Right hindlimb (tissue), 1 donor: ENCODE measurements around the gene SCN4A.
"Not testable (repeated sequence)": the region's sequence is repeated elsewhere in the genome, so short reads cannot be mapped to it uniquely, and the experiment has no call there.

Experiments used
- DNase-seq: peaks from one replicate; pipeline ENCODE4 v3.0.0-alpha.2; 2018

The SCN4A gene

GRCh38 chr17:63984651-63985386 is 12.1 kb upstream of the SCN4A start:
- peak; percentile 83 for DNase-seq

DNA sequence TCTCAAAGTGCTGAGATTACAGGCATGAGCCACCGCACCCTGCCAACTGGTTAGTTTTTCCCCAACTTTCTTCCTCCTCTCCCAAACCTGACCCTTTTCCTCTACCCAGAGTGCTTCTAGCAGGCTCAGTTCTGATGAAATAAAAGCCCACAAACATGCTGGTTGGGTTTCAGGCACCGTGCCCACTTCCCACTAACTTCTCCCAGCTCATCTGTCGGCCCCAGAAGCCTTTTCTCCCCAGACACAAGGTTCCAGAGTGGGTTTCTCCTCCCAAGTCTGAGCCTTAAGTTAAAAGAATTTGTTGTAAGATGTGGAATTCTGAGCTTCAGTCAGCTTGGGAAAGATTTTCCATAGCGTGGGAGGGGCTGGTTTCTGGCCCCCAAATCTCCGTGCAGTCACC is 11.5 kb upstream of the SCN4A start:
- no peak for DNase-seq

DNA sequence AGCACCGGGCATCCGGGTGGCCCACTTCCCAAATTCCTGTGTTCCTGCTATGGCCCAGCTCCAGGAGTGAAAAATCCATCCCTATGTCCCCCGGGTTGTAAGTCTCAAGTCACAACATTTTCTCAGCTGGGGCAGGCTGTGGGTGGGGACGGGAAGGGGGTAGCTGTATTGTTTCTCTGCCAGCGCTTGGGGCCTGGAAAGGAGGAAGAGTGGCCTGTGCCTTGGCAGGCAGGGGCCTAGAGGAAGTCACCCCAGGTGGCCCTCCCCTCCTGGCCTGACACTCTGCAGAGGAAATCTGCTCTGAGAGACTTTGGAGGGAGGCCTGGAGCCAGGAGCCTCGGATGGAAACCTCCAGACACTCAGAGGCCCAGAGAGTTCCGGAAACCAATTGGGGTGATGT is 10.6 kb upstream of the SCN4A start:
- DNase-seq = peak; percentile 71

GRCh38 chr17:63982641-63983040 is 9.9 kb upstream of the SCN4A start:
- not testable (repeated sequence) for DNase-seq

DNA sequence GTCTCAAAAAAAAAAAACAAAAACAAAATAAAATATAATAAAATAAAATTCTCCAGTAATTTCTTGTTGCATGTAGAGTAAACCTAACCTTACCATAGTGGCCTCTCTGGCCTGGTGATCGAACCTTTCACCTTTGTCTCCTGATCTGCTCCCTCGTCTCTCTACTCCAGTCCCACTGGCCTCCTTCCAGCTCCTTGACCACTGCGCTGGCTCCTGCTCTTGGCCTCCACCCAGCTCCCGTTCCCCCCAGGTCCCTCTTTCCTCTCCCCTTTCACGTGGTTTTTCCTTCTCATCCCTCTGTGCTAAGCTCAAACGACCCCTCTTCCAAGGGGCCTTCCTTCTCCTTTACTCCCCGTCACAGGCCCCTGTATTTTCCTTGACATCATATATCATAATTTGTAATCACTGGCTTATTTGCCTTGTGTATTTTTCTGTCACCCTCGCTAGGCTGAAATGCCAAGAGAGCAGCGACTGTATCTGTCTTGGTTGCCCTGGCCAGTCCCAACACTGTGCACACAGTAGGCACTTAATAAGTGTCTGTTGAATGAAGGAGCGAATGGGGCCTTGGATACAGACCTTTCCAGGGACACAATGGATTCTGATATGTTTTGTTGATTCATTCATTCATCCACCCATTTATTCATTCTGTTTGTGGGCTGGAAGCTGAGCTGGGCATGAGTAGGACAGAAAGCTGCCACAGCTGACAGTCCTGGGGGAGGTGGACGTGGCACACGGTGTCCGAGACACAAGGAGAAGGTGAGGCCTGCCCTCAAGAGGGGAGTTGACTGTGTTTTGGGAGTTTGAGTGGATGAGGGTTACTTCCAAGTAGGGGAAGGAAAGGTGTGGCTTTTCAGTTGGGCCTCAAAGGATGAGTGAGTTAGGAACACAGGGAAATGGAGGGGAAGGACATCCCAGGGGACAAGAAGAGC is 5.8 kb upstream of the SCN4A start:
- DNase-seq = no peak

DNA sequence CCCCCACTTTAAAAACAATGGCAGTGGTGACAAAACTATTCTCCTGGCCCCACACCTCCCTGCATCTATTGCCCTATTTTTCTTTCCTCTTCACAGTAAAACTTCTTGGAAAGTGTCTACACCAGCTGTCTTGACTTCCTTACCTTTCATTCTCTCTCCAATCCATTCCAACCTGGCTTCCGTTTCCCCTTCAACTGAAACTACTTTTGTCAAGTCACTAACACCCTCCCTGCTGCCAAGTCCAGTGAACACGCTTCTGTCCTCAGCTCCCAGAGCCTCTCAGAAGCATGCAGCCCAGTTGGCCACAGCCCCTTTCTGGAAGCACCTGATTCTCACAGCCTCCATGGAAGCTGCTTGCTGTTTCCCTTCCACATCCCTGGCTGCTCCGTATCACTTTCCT is 4.0 kb upstream of the SCN4A start:
- DNase-seq = no peak

DNA sequence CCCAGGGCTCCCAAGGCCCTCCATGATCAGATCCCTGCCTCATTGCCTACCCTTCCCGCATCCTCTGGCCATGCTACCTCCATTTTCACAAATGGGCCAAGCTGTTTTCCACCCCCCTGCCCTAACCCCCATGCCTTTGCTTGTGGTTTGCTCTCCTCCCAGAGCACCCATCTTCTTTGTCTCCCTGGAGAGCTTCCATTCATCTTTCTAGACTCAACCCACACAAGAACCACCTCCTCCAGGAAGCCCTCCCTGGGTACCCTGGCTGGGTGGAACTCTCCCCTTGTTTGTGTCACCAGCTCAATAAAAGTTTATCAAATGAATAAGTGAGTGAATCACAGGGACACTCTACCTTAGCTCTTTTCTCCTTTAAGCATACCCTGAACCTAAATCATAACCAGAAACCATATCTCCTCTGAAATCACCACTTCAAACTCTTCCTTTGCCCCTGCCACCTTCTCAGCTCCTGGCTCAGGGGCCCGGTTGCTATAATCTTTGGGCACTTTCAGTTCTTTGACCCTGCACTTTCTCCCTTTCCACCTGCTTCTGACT is 2.9 kb upstream of the SCN4A start:
- DNase-seq = no peak

DNA sequence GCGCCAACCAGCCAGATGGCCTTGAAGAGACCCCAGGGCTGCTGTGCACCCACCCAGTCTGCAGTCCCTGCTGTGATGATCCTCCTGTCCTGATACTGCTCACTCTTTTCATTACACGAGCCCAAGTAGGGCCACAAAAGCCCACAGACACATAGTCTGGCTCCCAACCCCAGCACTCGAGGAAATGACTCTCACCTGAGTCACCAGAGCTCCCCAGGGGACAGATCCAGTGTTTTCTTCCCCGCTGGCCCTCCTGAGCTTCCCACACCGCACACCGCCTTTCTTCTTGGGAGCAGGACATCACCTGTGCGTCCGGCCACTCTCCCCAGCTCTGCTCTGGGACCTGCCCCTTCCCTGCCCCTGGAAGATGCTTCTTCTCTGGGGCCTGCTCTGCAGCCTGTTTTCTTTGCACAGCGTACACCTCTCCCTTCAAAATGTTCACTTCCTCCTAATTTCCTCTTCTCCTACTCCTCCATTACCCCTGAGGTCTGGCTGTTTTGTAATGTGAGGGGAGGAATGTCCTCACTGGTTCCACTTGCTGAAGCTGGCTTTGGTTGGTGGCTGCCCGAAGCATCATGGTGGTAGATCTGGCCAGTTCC is 2.0 kb upstream of the SCN4A start:
- no peak for DNase-seq

GRCh38 chr17:63973930-63974593 is 1.3 kb upstream of the SCN4A start:
- DNase-seq = peak; percentile 51

DNA sequence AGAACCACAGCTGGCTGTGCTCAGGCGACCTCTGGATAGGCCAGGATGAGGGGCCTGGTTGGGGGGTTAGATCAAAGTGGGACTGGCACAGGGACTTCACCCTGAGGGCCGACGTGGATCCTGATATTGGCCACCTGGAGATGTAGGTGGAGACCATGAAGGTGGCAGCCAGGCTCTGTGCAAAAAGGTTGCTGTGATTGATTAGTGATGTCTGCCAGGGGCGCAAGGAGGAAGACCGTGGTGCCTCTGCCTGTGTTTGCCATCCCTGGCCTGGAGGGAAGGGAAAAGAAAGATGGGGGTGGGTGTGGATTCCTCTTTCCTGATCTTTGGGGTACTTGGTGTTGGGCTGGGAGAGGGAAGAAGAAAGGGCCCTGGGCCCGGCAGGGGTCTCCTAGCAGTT is 529 bp upstream of the SCN4A start:
- DNase-seq = no peak

GRCh38 chr17:63969278-63969677 is 3.4 kb downstream of the SCN4A start:
- no peak for DNase-seq

DNA sequence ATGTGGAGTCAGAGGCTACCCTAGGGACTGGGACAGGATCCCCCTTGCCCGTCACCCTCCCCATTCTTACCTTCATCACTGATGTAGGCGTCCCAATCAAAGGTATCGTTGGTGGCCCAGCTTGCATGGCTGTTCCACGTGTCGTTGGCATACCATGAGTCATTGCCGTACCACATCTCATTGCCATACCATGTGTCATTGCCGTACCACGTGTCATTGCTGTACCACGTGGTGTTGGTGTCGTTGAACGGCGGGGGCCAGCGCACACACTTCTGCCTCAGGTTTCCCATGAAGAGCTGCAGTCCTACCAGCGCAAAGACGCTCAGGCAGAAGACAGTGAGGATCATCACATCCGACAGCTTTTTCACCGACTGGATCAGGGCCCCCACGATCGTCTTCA is 4.8 kb downstream of the SCN4A start:
- DNase-seq = no peak

- DNase-seq = no peak
These were observed 6.0 kb downstream of the SCN4A start for GRCh38 chr17:63966646-63967264.

DNA sequence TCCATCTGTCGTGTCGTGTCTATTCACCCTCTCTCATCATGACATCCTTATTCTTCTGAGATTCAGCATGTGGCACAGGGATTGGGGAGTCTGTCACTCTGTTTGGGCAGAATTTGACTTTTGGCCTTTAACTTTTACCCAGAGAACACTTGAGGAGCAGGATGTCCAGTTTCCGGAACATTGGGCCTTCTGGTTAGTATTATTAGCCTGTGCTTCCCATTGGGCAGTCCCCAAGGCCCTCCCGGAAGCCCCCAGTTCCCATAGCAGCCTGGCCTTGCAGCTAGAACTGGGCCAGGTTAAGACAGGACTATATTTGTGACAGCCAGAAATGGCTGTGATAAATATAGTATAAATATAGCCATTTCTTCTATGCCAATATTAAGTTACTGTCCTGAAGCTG is 9.6 kb downstream of the SCN4A start:
- no peak for DNase-seq

GRCh38 chr17:63962298-63962744 is 10.4 kb downstream of the SCN4A start:
- DNase-seq = no peak

- DNase-seq = peak; percentile 76
These were observed 11.1 kb downstream of the SCN4A start for GRCh38 chr17:63961355-63962212.

- no peak for DNase-seq
These were observed 12.3 kb downstream of the SCN4A start for GRCh38 chr17:63960430-63960829.

DNA sequence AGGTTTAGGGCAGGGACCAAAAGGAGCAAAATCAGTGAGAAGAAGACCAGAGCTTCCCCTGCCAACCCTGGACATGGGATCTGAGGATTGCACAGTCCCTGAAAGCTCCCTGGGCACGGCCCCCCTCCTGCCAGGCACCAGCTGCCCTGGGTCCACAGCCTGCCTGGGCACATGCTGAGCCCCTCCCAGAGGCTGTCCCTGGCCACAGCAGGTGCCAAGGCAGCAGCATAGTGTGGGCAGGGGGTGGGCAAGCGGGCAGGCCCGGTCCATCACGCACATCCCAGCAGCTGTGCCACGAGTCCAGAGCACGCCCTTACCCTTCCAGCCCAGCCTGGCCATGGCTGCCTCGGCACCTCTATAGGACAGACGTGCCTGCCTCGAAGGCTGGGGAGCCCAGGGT is 12.7 kb downstream of the SCN4A start:
- peak; percentile 77 for DNase-seq

DNA sequence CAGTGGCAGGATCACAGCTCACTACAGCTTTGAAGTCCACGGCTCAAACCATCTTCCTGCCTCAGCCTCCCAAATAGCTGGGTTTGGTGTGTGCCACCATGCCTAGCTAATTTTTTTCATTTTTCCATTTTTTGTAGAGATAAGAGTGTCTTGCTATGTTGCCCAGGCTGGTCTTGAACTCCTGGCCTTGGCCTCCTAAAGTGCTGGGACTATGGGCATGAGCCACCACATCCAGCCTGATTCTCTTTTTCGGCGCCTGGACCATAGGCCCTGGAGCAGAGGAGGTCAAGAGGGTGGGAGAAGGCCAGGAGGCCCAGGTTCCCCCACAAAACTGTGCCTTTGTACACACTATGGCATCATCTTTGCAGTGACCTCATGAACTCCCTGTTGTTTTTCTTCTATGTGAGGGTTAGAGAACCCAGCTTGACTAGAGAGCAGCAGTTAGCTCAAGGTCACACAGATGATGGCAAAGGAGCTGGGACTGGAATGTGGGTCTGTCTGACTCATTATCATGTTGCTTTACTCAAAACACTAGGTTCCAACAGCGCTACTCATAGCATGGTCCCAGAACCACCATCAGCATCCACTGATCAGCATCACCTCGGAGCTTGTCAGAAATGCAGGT is 16.3 kb downstream of the SCN4A start:
- no peak for DNase-seq

DNA sequence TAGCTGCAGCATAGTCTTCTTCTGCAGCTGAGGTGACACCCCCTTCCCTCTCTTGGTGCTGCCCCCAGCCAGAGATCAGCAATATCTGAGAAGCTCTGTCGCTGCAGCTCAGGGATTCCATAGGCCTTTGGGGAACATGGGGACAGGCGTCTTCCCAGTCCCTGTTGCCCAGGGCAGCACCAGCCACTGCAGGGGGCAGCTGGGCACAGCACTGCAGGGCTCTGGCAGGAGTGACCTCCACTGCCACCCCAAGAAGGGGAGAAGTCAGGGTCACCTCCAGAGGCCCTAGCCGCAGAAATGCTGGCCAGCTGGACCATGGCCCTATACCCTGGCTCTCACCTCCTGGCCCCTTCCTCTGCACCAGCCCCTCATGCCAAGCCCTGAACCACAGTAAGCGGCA is 16.9 kb downstream of the SCN4A start:
- no peak for DNase-seq

DNA sequence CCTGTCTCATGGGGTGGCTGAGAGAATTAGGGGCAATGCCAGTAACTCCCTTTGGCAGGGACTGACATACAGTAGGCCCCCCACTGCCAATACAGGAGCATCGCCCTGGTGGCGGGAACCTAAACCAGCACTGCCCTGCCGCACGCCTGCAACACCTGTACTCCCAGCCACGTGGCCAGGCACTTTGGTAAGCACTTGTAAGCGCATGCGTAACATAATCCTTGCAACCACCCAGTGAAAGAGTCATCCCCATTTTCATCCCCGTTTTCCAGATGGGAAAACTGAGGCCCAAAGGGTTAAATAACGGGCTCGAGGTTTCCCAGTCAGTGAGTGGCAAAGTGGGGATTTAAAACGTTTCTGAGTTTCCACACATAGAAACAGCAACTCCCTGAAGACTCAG is 17.5 kb downstream of the SCN4A start:
- no peak for DNase-seq
